PC-9 (cell line): ENCODE data around the gene BTBD1. TPM values are rescaled to one million over a fixed set of nuclear protein-coding genes. Genes with fewer than 3 reads are reported as not detected.

Source experiments
- BruUV-seq: library from RNA; stranded (reverse); fragments of 400-500 nt; replicated peaks from 2 replicates; lab custom pipeline; 2021; lab: Mats Ljungman, UMichigan
- CTCF ChIA-PET: fragments of 300-600 bp; sonication (Branson Sonifier 250); formaldehyde crosslinking; loops from one replicate; lab custom pipeline; 2022; ENCODE audit warnings: antibody characterized with exemption; lab: Charles Lee
- POLR2A ChIA-PET: fragments of 300-600 bp; sonication (Branson Sonifier 250); formaldehyde crosslinking; loops from one replicate; lab custom pipeline; 2022; ENCODE audit warnings: antibody characterized with exemption; ENCODE audit not compliant: unreplicated experiment; lab: Charles Lee
- DNase-seq, 2 experiments: peaks; one replicate each; pipeline versions ENCODE4 v3.0.0 to v3.0.0-alpha.2; 2015 to 2022; ENCODE audit warnings: mixed read lengths in 1 of 2
- H2AFZ ChIP-seq: fragments of 200-600 bp; sonication (generic); 2 replicates; pipeline ENCODE4 v1.8.1; 2017; ENCODE audit warnings: antibody characterized with exemption
- H3F3A ChIP-seq: fragments of 200-600 bp; sonication (generic); 2 replicates; pipeline ENCODE4 v1.8.1; 2017; ENCODE audit warnings: antibody characterized with exemption, mild to moderate bottlenecking, low read depth; ENCODE audit not compliant: insufficient read depth
- H3K27ac ChIP-seq: fragments of 200-600 bp; sonication (generic); 2 replicates; pipeline ENCODE4 v1.6.1; 2016; ENCODE audit warnings: mixed run types
- H3K27me3 ChIP-seq: fragments of 200-600 bp; sonication (generic); 2 replicates; pipeline ENCODE4 v1.6.1; 2016; ENCODE audit warnings: low read depth, mixed run types; ENCODE audit not compliant: insufficient read depth
- H3K36me3 ChIP-seq: fragments of 200-600 bp; sonication (generic); 2 replicates; pipeline ENCODE4 v1.6.1; 2016; ENCODE audit warnings: low read depth, mixed run types
- H3K4me1 ChIP-seq: fragments of 200-600 bp; sonication (generic); replicated peaks from 2 replicates; pipeline ENCODE4 v1.6.1; 2016; ENCODE audit warnings: mixed run types; ENCODE audit not compliant: insufficient read depth
- H3K4me2 ChIP-seq: fragments of 200-600 bp; sonication (generic); 2 replicates; pipeline ENCODE4 v1.6.1; 2017; ENCODE audit warnings: mixed run types
- H3K4me3 ChIP-seq: fragments of 200-600 bp; sonication (generic); 2 replicates; pipeline ENCODE4 v1.6.1; 2016; ENCODE audit warnings: mixed run types
- H3K79me2 ChIP-seq: fragments of 200-600 bp; sonication (generic); 2 replicates; pipeline ENCODE4 v1.6.1; 2017; ENCODE audit warnings: low read depth, mixed run types
- H3K9me2 ChIP-seq: fragments of 200-600 bp; sonication (generic); 2 replicates; pipeline ENCODE4 v1.8.1; 2017; ENCODE audit warnings: mild to moderate bottlenecking; ENCODE audit not compliant: insufficient read depth
- H3K9me3 ChIP-seq: fragments of 200-600 bp; sonication (generic); 2 replicates; pipeline ENCODE4 v1.8.1; 2016; ENCODE audit warnings: low read depth; ENCODE audit not compliant: insufficient read depth
- H4K20me1 ChIP-seq: fragments of 200-600 bp; sonication (generic); 2 replicates; pipeline ENCODE4 v1.8.1; 2017; ENCODE audit not compliant: insufficient read depth
- CTCF ChIP-seq: fragments of 200-600 bp; sonication (generic); conservative IDR thresholded peaks from 2 replicates; pipeline ENCODE4 v1.6.1; 2017; ENCODE audit warnings: mixed run types, antibody characterized with exemption, mild to moderate bottlenecking, moderate library complexity
- EZH2 ChIP-seq: fragments of 200-600 bp; sonication (generic); IDR thresholded peaks from 2 replicates; pipeline ENCODE4 v1.8.0; 2017; ENCODE audit warnings: antibody characterized with exemption, low read depth
- intact Hi-C: fragments of 100-400 bp; cut with micrococcal nuclease; formaldehyde crosslinking; loops from one replicate; pipeline ENCODE4 v1.10.0; 2022; ENCODE audit not compliant: unreplicated experiment
- total RNA-seq: library from RNA; stranded (reverse); gene quantifications from 2 replicates; pipeline ENCODE4 v1.2.3, GENCODE V29; 2021

BTBD1 gene
- total RNA-seq, 1 experiment from 2014 or later: 28.2 TPM

- peak overlapping the region; percentile 91; the same call in 1 of the 2 replicates for H2AFZ ChIP-seq
- H3K27me3 ChIP-seq: no peaks in the 10 kb centered on the region
- intact Hi-C loops: loop anchor here (1.0 to 5.0 kb wide), 3 partner anchors 56 to 495 kb away; partner anchors contain the start of gene C15orf40
- H3K36me3 ChIP-seq: no peaks in the 10 kb centered on the region; the same call in 1 of the 2 replicates
- DNase-seq: no peak
- H3K9me3 ChIP-seq: 0 out of 2 replicates have a peak, but pooled peaks cover 5% of the 10 kb centered on the region
- POLR2A ChIA-PET: interaction anchor here (0.5 to 0.7 kb wide), 4 partner anchors 36 to 616 kb away, joined by 3 to 5 read pairs (median 4); no protein-coding TSS in a partner anchor
- TF ChIP-seq CTCF: no peak
- TF ChIP-seq EZH2: no peak
- CTCF ChIA-PET: no interaction called here
- peak overlapping the region; percentile 95 for H3K4me3 ChIP-seq
- H3K4me2 ChIP-seq: peak overlapping the region; percentile 98
- peaks cover 35% of the 10 kb centered on the region for H4K20me1 ChIP-seq
- H3K4me1 ChIP-seq: peaks cover 27% of the 10 kb centered on the region
- H3K27ac ChIP-seq: peak overlapping the region; percentile 34; the same call in 1 of the 2 replicates
- H3K79me2 ChIP-seq: peaks cover 42% of the 10 kb centered on the region
- no TSS peak for BruUV-seq
- H3K9me2 ChIP-seq: no peaks in the 10 kb centered on the region
- peaks cover 12% of the 10 kb centered on the region for H3F3A ChIP-seq
Measured at GRCh38 chr15:83067638-83067962, 548 bp upstream of the BTBD1 start.

GRCh38 chr15:83066034-83066733 lies 868 bp downstream of the BTBD1 start:
- TSS peak; percentile 41 for BruUV-seq
- Histone ChIP-seq H2AFZ (peak overlapping the region; percentile 91), H3K9me3 (0 out of 2 replicates have a peak, but pooled peaks cover 5% of the 10 kb centered on the region), H3K36me3 (peaks cover 10% of the 10 kb centered on the region; the same call in 1 of the 2 replicates), H3K27ac (peak overlapping the region; percentile 72), H3K4me2 (peak overlapping the region; percentile 98), H3K79me2 (peaks cover 56% of the 10 kb centered on the region), H4K20me1 (peaks cover 47% of the 10 kb centered on the region), H3K4me1 (peaks cover 27% of the 10 kb centered on the region), H3F3A (peaks cover 12% of the 10 kb centered on the region), H3K9me2 (no peaks in the 10 kb centered on the region), H3K27me3 (no peaks in the 10 kb centered on the region), H3K4me3 (peak overlapping the region; percentile 95)
- ChIA-PET CTCF (interaction anchor here (0.6 kb wide), 1 partner anchor 195 kb away, joined by 3 read pairs; no protein-coding TSS in a partner anchor), POLR2A (no interaction called here)
- TF ChIP-seq CTCF: no peak
- no peak for TF ChIP-seq EZH2
- intact Hi-C loops: loop anchor here (5.0 kb wide), 2 partner anchors 221 to 496 kb away; no protein-coding TSS in a partner anchor
- DNase-seq: no peak

GRCh38 chr15:83065431-83065830 lies 1.6 kb downstream of the BTBD1 start:
- H3K27ac ChIP-seq: no peak overlapping the region
- no peak for TF ChIP-seq EZH2
- TF ChIP-seq CTCF: no peak

More at GRCh38 chr15:83065431-83065830, 1.6 kb downstream of the BTBD1 start:
- peaks cover 13% of the 10 kb centered on the region; the same call in 1 of the 2 replicates for H3K36me3 ChIP-seq
- peaks cover 52% of the 10 kb centered on the region for H4K20me1 ChIP-seq
- H3K9me2 ChIP-seq: no peaks in the 10 kb centered on the region
- POLR2A ChIA-PET: no interaction called here
- peak overlapping the region; percentile 98 for H3K4me2 ChIP-seq
- H3K27me3 ChIP-seq: no peaks in the 10 kb centered on the region
- 0 out of 2 replicates have a peak, but pooled peaks cover 5% of the 10 kb centered on the region for H3K9me3 ChIP-seq
- intact Hi-C loops: loop anchor here (5.0 kb wide), 2 partner anchors 222 to 497 kb away; no protein-coding TSS in a partner anchor
- H3K4me1 ChIP-seq: peaks cover 27% of the 10 kb centered on the region
- CTCF ChIA-PET: no interaction called here
- peak overlapping the region; percentile 95 for H3K4me3 ChIP-seq
- H3K79me2 ChIP-seq: peaks cover 63% of the 10 kb centered on the region
- no peak for DNase-seq
- H2AFZ ChIP-seq: no peak overlapping the region
- peaks cover 12% of the 10 kb centered on the region for H3F3A ChIP-seq
- BruUV-seq: no TSS peak
